ENCODE data around the gene NDST1. TPM values are rescaled to one million over a fixed set of nuclear protein-coding genes. Genes with fewer than 3 reads are reported as not detected.

NDST1 gene
- polyA plus RNA-seq, 2 of the 4 experiments (the other 2 are of a cell fraction) = 24.4 to 50.8 TPM

- 98% methylated on average over 4 of the region's 4 CpGs for WGBS (ENCODE audit: missing lambda C conversion rate)
- CTCF ChIA-PET = interaction anchor here (33.5 kb wide), 1 partner anchor 14 kb away, joined by 439 read pairs; the partner anchor contains the start of gene NDST1
- ATAC-seq (no peak), FAIRE-seq (no peak), DNase-seq (ENCODE audit: low read depth in 1 of 2, low spot score in 1 of 2) (no peak)
- Histone ChIP-seq H3K4me1 (peaks cover 84% of the 10 kb centered on the region), H3K4me3 (no peak overlapping the region), H3K9me3 (no peaks in the 10 kb centered on the region), H3K4me2 (no peak overlapping the region), H3K27ac (peak overlapping the region in 1 of 2 experiments; percentile 57; a peak in 3 of 6 replicates)
- TF ChIP-seq BHLHE40 (IDR thresholded peaks at IDR 0.05; ENCODE audit: low read depth, low read length) (no peak), JUN (IDR thresholded peaks at IDR 0.05) (no peak), E2F6 (IDR thresholded peaks at IDR 0.05; ENCODE audit: borderline replicate concordance, low read depth) (no peak)
- POLR2A ChIA-PET = no interaction called here
Measured at GRCh38 chr5:150503386-150503785, 4.5 kb upstream of the NDST1 start.

- Histone ChIP-seq H3K27ac (peak overlapping the region in 1 of 2 experiments; percentile 57; a peak in 3 of 6 replicates), H3K4me3 (no peak overlapping the region), H3K4me1 (peaks cover 84% of the 10 kb centered on the region), H3K9me3 (no peaks in the 10 kb centered on the region), H3K4me2 (no peak overlapping the region)
- 69% methylated on average over 9 of the region's 9 CpGs for WGBS (ENCODE audit: missing lambda C conversion rate)
- TF ChIP-seq MYC (IDR thresholded peaks at IDR 0.05; ENCODE audit: borderline replicate concordance, low read length) (no peak), CEBPB (IDR thresholded peaks at IDR 0.05) (no peak), HMGXB4 (CRISPR knock-in tag; IDR thresholded peaks at IDR 0.05; ENCODE audit: borderline replicate concordance) (no peak), FOXS1 (CRISPR knock-in tag; IDR thresholded peaks at IDR 0.05) (no peak), REST (IDR thresholded peaks at IDR 0.05) (no peak), BCL3 (IDR thresholded peaks at IDR 0.05) (no peak), CHD2 (IDR thresholded peaks at IDR 0.05; ENCODE audit: low read length, partially characterized antibody) (no peak), ZC3H11A (IDR thresholded peaks at IDR 0.05) (no peak), TP53 (CRISPR knock-in tag; IDR thresholded peaks at IDR 0.05) (no peak), CTCF (IDR thresholded peaks at IDR 0.05) (no peak), JUNB (IDR thresholded peaks at IDR 0.05) (no peak), FOSL2 (IDR thresholded peaks at IDR 0.05) (no peak), FOSL2 (CRISPR knock-in tag; IDR thresholded peaks at IDR 0.05) (no peak), HDAC2 (IDR thresholded peaks at IDR 0.05) (no peak), PBX3 (IDR thresholded peaks at IDR 0.05) (no peak), RARB (CRISPR knock-in tag; IDR thresholded peaks at IDR 0.05) (no peak), ESRRA (IDR thresholded peaks at IDR 0.05; ENCODE audit: borderline replicate concordance, low read length) (no peak), JUN (IDR thresholded peaks at IDR 0.05) (no peak), NPAS2 (CRISPR knock-in tag; IDR thresholded peaks at IDR 0.05; ENCODE audit: borderline replicate concordance) (no peak), RNF2 (IDR thresholded peaks at IDR 0.05; ENCODE audit: borderline replicate concordance, low read depth) (no peak)
- CTCF ChIA-PET = interaction anchor here (2.8 to 33.5 kb wide), 3 partner anchors 13 to 45 kb away, joined by 12 to 439 read pairs (median 19); partner anchors contain the start of gene NDST1
- FAIRE-seq (no peak), DNase-seq (ENCODE audit: low read depth in 1 of 2, low spot score in 1 of 2) (no peak), ATAC-seq (0 out of 6 replicates have a peak, but pooled peaks of 1 of the 2 experiments have one; percentile 6)
- POLR2A ChIA-PET = no interaction called here
Measured at GRCh38 chr5:150503977-150504620, 3.8 kb upstream of the NDST1 start.
